ENCODE data around the gene RAB31. TPM values are rescaled to one million over a fixed set of nuclear protein-coding genes. Genes with fewer than 3 reads are reported as not detected.

The RAB31 gene
- total RNA-seq, 1 experiment from 2014 or later, result 118 TPM

DNA sequence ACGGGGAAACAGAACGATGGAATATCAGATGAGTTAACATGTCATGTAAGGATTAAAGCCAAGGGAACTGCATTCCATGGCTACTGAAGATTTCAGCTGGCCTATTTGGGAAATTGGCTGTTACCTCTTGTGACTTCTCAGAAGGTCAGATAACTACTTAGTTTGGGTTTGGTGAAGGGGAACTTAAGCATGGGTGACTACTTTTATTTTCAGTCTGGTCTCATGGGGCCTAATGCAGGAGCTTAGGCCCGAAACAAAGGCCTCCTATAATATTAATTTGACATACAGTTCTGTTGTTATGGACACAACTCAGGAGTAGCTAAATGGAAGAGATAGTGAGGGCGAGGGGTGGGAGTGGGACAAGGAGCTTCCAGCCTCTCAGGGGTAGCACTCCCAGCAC is 133.7 kb downstream of the RAB31 start:
- CTCF ChIA-PET, result no interaction called here
- ATAC-seq, result no peak
- H3K27me3 ChIP-seq (ENCODE audit: control insufficient read depth, insufficient read depth, low read length), result no peaks in the 10 kb centered on the region
- TF ChIP-seq SIN3A (IDR thresholded peaks at IDR 0.05; ENCODE audit: borderline replicate concordance, insufficient read depth, low read depth, low read length) (no peak), TCF7L2 (IDR thresholded peaks at IDR 0.05; ENCODE audit: low read depth, low read length) (no peak), POLR2AphosphoS5 (IDR thresholded peaks at IDR 0.05; ENCODE audit: low read depth, low read length) (no peak)
- TF ChIP-seq, protein P1, sequence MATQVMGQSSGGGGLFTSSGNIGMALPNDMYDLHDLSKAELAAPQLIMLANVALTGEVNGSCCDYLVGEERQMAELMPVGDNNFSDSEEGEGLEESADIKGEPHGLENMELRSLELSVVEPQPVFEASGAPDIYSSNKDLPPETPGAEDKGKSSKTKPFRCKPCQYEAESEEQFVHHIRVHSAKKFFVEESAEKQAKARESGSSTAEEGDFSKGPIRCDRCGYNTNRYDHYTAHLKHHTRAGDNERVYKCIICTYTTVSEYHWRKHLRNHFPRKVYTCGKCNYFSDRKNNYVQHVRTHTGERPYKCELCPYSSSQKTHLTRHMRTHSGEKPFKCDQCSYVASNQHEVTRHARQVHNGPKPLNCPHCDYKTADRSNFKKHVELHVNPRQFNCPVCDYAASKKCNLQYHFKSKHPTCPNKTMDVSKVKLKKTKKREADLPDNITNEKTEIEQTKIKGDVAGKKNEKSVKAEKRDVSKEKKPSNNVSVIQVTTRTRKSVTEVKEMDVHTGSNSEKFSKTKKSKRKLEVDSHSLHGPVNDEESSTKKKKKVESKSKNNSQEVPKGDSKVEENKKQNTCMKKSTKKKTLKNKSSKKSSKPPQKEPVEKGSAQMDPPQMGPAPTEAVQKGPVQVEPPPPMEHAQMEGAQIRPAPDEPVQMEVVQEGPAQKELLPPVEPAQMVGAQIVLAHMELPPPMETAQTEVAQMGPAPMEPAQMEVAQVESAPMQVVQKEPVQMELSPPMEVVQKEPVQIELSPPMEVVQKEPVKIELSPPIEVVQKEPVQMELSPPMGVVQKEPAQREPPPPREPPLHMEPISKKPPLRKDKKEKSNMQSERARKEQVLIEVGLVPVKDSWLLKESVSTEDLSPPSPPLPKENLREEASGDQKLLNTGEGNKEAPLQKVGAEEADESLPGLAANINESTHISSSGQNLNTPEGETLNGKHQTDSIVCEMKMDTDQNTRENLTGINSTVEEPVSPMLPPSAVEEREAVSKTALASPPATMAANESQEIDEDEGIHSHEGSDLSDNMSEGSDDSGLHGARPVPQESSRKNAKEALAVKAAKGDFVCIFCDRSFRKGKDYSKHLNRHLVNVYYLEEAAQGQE (IDR thresholded peaks at IDR 0.05; ENCODE audit: insufficient read depth in 1 of 2, low read depth in 2 of 2, low read length in 1 of 2), result no peak
- TF ChIP-seq, protein P2, sequence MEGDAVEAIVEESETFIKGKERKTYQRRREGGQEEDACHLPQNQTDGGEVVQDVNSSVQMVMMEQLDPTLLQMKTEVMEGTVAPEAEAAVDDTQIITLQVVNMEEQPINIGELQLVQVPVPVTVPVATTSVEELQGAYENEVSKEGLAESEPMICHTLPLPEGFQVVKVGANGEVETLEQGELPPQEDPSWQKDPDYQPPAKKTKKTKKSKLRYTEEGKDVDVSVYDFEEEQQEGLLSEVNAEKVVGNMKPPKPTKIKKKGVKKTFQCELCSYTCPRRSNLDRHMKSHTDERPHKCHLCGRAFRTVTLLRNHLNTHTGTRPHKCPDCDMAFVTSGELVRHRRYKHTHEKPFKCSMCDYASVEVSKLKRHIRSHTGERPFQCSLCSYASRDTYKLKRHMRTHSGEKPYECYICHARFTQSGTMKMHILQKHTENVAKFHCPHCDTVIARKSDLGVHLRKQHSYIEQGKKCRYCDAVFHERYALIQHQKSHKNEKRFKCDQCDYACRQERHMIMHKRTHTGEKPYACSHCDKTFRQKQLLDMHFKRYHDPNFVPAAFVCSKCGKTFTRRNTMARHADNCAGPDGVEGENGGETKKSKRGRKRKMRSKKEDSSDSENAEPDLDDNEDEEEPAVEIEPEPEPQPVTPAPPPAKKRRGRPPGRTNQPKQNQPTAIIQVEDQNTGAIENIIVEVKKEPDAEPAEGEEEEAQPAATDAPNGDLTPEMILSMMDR (IDR thresholded peaks at IDR 0.05), result no peak
- no peak overlapping the region for H3K4me3 ChIP-seq (ENCODE audit: low read depth in 2 of 2, low read length in 2 of 2)
- H3K4me1 ChIP-seq (ENCODE audit: control insufficient read depth, insufficient read depth, low read length), result no peaks in the 10 kb centered on the region; the same call in 1 of the 2 replicates
- no peaks in the 10 kb centered on the region for H3K9me3 ChIP-seq (ENCODE audit: control insufficient read depth, insufficient read depth, low read depth, low read length)
- no peak overlapping the region for H3K27ac ChIP-seq (ENCODE audit: low read length)
- POLR2A ChIA-PET, result no interaction called here
- in situ Hi-C loops (cut with HindIII; ENCODE audit: low pct_unique_long_range_greater_than_20kb, low sequenced_read_pairs) (no loop called here), intact Hi-C loops (cut with micrococcal nuclease; ENCODE audit: unreplicated experiment) (no loop called here)
- BruUV-seq (replicated peaks), result no TSS peak
- H3K36me3 ChIP-seq (ENCODE audit: control insufficient read depth, insufficient read depth, low read length), result peaks cover 2% of the 10 kb centered on the region; the same call in 1 of the 2 replicates
- DNase-seq (ENCODE audit: low read depth, low spot score), result no peak

DNA sequence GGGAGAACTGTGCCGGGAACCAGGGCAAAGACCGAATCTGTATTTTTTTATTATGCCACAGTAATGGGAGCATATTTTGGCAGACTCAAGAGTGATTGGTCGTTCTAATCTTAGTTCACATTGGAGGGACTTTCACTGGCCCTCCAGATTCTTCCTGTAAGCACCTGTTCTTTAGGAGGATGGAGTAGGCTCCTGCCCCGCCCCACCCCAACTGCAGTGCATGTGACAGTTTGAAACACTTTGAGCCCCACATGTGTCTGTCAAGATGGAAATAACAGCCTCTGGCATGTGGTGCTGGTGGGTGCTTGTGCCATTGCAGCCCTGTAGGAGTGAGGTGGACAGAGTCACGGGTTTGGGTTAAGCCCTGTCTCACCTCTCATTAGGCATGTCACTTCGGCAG is 134.3 kb downstream of the RAB31 start:
- ChIA-PET POLR2A (no interaction called here), CTCF (no interaction called here)
- no peak overlapping the region for H3K4me3 ChIP-seq (ENCODE audit: low read depth in 2 of 2, low read length in 2 of 2)
- no peaks in the 10 kb centered on the region for H3K9me3 ChIP-seq (ENCODE audit: control insufficient read depth, insufficient read depth, low read depth, low read length)
- no TSS peak for BruUV-seq (replicated peaks)
- no peak for ATAC-seq
- no peak for DNase-seq (ENCODE audit: low read depth, low spot score)
- H3K4me1 ChIP-seq (ENCODE audit: control insufficient read depth, insufficient read depth, low read length), result no peaks in the 10 kb centered on the region; the same call in 1 of the 2 replicates
- no peak for TF ChIP-seq TCF7L2 (IDR thresholded peaks at IDR 0.05; ENCODE audit: low read depth, low read length)
- no peak for TF ChIP-seq SIN3A (IDR thresholded peaks at IDR 0.05; ENCODE audit: borderline replicate concordance, insufficient read depth, low read depth, low read length)
- TF ChIP-seq, protein P2 (IDR thresholded peaks at IDR 0.05), result no peak
- no peak for TF ChIP-seq POLR2AphosphoS5 (IDR thresholded peaks at IDR 0.05; ENCODE audit: low read depth, low read length)
- TF ChIP-seq, protein P1 (IDR thresholded peaks at IDR 0.05; ENCODE audit: insufficient read depth in 1 of 2, low read depth in 2 of 2, low read length in 1 of 2), result no peak
- intact Hi-C loops (cut with micrococcal nuclease; ENCODE audit: unreplicated experiment), result no loop called here
- peaks cover 2% of the 10 kb centered on the region; the same call in 1 of the 2 replicates for H3K36me3 ChIP-seq (ENCODE audit: control insufficient read depth, insufficient read depth, low read length)
- H3K27me3 ChIP-seq (ENCODE audit: control insufficient read depth, insufficient read depth, low read length), result no peaks in the 10 kb centered on the region
- no peak overlapping the region for H3K27ac ChIP-seq (ENCODE audit: low read length)
- in situ Hi-C loops (cut with HindIII; ENCODE audit: low pct_unique_long_range_greater_than_20kb, low sequenced_read_pairs), result no loop called here
